ENCODE measurements around the gene PRDM16.

Gene PRDM16

DNA sequence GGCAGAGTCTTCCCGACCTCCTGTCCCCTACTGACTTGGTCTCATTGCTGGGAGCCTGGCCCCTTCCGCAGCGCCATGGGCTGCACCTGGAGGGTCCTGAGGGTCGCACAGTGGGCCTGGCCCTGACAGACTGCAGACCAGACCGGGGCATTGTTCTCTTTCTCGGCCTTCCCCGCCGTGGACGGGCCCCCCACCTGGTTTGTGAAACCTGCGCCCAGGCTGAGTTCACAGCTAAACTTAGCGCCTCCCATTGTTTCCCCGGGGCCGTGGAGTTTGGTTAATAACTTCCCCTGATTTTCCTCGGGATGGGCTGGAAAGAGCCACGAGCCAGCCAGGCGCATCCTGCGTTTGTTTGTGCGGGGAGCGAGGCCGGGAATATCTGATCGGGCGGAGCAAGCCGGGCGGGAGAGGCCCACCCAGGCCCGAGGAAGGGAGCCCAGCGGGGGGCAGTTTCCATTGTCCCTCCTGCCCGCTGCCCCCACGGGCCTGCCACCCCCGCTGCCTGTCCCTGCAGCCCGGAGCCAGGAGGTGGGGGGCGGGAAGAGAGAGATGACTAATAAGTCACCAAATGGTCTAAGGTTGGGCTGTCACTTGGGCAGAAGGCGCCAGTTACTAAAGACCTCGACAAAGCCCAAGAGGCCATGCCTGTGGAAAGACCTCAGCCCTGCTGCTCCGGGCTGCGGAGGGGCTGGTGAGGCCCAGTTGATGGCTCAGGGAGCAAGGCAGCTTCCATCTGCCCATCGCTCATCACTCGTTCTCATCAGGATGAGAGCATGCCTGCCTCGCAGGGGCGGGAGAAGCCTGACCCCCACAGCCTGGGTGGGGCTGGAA lies 346.5 kb downstream of the PRDM16 start:
- DNase-seq (ENCODE audit: low spot score) = no peak

DNA sequence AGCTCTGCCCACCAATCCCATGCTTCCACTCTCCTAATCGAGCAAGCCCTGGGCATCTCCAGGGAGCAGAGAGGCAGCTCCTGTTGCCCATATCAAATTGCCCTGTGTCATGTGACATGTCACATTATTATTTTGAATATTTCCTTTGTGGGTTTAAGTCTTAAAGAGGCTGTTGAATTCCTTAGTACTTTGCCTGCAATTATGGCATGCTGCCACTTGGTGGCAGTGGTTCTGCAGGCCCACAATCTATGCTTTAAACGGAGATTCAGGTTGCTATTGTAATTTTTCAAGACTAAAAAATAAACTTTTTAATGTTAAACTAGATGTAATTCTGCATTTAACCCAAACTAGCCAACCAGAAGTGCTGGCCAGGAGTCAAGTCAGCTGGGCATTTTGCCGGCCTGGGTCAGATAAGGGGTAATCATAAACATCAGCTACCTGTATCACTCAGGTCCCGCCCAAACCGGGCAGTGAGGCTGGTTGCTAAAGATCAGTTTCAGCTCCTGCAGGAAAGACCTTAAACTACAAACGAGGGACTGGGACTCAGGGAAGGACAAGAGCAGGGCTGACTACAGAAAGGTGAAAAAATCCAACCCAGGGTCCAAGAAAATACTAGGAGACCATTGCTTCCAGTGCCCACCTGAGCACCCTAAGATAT lies 348.2 kb downstream of the PRDM16 start:
- DNase-seq (ENCODE audit: low spot score) = peak; percentile 65

DNA sequence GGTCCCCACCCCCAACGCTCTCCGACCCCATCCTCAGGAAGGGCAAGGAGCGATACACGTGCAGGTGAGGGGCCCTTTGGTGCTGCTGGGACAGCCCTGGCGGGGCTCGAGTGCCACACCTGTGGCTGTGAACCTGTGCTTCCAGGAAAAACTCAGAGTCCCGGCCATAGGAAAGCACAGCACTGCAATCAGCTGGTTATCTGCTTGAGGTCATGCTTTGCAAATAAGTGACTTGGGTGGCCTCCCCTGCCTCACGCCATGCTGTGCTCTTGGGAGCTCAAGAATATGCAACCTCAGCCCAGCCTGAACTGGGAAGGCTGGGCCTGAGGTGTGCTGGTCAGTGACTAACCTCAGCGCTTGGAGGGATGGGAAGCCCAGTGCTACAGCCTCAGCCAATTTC lies 348.9 kb downstream of the PRDM16 start:
- no peak for DNase-seq (ENCODE audit: low spot score)

DNA sequence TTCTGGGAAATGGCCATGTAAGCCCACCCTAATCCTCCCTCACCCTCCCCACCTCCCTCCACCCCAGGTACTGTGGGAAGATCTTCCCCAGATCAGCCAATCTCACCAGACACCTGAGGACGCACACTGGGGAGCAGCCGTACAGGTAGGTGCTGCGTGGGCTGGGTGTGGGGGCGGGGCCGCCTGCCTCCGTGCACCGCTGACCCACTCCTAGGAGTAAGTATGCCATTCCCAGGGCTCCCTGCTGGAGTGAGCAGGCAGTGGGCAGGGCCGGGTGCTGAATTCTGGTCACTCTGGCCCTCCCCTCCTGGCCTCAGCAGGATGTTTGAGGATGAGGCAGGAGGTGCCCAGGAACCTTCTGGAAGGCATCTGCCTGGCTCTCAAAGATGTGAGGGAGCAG lies 349.6 kb downstream of the PRDM16 start:
- no peak for DNase-seq (ENCODE audit: low spot score)

DNA sequence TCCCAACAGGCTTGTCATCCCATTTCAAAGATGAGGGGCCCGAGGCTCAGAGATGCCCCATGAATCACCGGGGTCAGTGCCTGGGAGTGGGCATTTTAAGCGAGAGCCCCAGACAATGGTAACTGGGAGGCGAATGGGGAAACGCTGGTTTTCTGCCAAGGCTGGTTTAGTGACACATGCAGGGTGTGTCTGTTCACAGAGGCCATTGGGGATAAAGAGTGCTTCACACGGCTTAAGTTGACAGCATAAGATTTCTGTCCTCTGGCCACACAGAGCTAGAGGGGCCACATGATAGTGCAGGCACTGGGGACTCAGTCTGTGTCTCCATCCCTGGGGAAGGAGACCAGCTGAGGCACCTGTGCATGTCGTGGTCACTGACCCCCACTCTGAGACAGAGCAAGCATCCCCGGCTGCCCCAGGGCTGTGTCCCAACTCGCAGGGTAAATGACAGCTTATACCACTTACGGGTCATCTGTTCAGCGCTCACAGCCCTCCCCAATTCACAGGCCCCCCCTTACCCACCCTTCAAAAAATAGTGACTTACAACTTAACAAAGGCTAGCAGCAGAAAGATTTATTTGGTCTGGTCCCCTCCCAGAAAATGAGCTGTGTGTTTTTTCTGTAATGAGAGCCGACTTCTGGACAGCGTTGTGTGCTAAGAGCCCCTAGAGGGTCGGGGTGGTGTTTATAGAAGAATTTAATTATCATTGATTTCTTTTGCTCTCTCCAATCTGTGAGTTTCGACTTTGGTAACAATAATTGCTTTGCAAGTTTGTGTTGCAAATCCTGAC lies 350.6 kb downstream of the PRDM16 start:
- DNase-seq (ENCODE audit: low spot score) = no peak

DNA sequence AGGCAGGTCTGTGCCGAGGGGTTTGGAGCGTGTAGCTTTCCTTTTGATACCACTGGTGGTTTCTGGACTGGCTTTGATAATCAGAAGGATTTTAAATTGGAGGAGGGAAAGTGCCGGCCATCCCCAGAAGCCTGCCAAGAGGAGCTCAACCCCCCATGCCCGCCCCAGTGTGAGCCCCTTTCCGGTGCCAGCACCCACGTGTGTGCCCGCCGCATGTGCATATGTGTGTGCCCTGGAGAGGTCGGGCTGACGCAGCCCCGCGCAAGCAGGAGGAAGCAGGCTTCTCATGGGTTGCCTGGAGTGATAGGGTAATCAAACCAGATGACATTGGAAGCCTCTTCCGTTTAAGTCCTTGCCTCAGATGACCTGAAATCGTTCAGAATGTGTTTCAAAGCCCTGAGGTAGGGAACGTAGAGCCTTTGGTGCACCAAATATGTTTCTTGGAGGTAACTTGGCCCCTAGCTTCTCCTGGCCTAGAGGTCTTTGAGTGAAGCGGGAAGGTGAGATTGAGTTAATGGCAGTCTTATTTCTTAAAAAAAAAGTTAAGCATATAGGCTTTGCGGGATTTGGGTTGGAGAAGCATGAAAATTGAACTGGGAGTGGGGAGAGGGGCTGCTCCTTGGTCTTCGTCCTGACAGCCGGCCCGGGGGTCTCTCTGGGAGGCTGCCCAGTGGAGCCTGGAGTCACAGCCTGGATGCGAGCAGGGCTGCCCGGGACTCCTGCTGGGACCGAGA lies 351.4 kb downstream of the PRDM16 start:
- no peak for DNase-seq (ENCODE audit: low spot score)

DNA sequence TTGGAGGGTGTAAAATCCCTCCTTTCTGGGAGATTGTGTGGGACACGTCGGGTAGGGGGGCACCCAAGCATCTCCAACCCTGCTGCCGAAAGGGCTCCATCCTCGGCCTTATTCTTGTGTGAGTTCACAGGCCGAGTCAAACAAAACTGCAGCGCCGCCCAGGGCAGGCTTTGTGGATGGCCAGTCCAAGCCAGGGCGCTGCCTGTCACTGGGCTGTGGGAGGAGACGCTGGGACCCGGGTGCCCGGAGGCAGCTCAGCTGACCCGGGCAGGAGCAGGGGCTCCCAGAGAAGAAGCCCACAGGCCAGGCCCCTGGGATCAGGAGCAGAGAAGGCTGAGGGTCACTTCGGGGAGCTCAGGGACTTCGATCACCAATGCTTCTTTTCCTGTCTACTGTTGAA lies 353.6 kb downstream of the PRDM16 start:
- DNase-seq (ENCODE audit: low spot score) = no peak

DNA sequence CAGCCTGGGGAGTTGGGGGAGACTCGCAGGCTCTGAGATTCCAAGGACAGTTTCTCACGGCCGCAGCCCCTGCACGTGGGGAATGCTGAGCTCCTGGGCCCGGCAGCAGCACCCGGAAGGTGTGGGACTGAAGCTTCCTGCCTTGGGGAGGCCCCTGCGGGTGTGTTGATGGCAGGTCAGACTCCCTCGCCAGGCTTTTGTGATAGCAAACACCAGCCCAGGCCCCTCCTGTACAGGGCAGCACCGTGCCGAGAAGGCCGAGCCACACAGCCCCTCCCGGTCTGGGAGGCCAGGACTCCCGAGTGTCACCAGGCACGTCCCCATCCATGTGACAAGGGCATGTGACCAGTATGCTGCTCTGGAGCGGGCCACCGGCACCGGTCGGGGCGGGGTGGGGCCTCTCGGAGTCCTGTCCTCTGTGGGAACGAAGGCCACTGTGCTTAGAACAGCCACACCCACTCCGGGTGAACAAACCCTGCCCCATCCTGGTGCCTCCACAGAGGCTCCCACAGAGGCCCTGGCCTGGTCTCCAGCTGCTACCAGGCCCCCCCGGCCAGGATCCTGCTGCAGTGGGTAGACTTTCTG lies 354.3 kb downstream of the PRDM16 start:
- DNase-seq (ENCODE audit: low spot score) = no peak

DNA sequence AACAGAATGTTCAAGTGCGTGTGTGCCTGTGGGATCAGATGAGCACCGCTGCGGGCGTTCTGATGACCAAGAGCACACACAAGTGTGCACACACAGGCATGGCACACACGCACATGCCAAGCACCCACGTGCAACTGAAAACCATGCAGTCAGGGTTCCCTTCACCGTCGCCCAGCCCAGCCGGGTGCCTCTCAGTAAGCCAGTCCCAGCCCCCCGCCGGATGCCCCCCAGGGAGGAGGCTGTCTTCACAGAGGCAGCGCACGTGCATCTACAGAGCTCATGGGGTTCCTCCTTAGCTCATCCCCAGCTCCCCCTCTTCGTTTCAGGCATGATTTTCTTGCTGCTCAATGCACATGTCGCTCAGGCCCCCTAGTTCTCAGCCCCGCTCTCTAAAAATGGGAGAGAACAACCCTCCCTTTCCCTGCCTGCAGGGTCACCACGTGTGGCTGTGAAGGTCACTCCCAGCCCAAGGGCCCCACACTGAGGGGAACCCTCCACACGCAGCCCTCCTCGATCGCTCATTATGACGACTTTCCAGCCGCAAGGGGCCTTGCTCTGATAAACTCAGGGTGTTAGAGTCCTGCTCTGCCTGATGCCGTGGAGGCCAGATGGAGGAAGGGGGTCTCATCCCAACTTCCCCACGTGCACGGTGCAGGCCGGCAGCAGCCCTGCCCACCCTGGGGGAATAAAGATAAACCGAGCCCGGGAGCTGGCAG lies 355.1 kb downstream of the PRDM16 start:
- no peak for DNase-seq (ENCODE audit: low spot score)

DNA sequence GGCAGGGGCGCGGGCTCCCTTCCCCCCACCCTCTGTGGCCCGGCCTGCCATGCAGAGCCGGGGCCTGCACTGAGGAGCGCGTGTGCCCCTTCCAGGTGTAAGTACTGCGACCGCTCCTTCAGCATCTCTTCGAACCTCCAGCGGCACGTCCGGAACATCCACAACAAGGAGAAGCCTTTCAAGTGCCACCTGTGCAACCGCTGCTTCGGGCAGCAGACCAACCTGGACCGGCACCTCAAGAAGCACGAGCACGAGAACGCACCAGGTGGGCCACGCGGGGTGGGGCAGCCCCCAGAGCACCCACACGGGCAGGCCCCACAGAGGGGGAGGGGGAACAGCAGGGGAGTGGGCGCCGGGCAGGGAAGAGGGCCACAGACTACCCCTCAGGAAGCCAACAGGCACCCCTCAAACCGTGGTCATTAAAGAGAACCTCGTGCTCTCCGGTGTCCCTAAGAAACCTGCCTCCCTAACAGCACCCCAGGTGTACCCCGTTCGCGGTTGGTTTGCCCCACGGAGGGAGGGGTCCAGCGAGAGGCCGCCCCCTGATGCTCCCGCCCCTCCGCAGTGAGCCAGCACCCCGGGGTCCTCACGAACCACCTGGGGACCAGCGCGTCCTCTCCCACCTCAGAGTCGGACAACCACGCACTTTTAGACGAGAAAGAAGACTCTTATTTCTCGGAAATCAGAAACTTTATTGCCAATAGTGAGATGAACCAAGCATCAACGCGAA lies 356.6 kb downstream of the PRDM16 start:
- no peak for DNase-seq (ENCODE audit: low spot score)

DNA sequence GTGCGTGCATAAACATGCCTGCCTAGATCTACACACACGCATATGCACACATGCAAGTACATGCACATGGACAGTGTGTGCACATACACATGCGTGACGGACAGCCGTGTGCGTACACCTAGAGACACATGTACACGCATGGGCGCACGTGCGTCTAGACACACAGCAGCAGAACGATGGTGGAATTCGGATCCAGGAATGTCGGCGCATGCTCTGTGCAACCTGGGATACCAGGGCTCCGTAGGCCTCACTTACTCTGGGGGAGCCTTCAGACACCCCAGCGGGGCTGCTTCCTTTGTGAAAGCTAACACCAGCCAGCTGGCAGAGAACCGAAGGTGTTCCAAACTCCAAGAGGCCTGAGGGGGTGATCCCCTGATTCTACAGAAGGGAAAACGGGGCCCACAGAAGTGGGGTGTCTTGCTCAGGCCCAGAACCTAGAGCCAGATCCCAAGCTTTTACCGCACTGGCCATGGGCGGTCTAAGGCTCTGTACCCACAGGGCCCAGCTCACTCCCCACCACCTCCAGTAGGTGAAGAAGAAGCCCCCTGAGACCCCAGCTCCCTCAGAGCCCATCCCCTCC lies 358.0 kb downstream of the PRDM16 start:
- no peak for DNase-seq (ENCODE audit: low spot score)

DNA sequence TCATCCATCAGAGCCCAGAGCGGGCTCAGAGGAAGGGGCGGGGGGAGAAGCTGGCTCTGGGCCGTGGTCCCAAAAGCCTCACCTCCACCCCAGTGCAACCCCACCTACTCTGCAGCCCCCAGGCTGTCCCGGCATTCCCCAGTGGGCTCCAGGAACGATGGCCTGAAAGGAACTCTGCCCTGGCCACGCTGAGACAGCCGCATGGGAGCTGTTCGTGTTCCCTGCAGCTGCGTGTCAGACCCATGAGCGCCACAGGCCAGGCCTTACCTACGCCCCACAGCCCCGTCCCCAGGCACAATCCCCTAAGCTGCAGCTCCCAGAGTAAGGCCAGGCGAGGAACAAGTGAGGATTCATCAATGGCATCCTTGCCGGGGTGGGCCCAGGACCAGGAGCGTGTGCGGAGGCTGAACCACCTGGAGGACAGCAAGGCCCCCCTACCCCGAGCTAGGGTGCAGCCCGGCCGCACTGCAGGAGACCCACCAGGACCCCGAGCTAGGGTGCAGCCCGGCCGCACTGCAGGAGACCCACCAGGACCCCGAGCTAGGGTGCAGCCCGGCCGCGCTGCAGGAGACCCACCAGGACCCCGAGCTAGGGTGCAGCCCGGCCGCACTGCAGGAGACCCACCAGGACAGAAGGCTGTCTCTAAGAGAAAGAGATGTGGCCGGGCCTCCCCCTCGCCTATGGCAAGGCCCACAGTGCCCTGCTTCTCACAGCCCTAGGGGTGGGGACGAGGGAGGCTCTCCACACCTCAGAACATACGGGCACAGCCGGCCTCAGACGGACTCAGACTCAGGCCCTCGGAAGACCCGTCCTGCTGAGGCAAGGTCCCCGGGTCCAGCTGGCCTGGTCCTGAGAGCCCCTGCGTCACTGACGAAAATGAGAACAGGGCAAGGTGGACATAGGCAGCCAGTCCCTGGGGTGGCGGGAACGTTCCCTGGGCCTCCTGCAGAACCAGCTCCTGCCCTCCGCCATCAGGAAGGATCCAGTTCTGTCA lies 359.0 kb downstream of the PRDM16 start:
- DNase-seq (ENCODE audit: low spot score) = no peak

DNA sequence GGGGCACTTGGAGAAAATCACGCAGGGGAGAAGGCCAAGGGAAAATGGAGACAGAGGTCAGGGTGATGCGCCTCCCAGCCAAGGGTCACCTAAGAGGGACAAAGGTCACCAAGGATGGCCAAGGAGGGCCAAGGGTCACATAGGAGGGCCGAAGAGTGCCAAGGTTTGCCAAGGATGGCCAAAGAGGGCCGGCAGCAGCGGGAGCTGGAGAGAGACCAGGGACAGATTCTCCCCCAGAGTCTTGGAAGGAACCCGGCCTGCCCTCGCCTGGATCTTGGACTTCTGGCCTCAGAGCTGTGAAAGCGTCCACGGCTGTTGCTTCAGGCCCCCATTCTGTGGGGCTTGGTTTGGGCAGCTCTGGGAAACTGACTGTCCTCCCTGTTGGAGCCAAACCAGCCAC lies 359.9 kb downstream of the PRDM16 start:
- DNase-seq (ENCODE audit: low spot score) = no peak

DNA sequence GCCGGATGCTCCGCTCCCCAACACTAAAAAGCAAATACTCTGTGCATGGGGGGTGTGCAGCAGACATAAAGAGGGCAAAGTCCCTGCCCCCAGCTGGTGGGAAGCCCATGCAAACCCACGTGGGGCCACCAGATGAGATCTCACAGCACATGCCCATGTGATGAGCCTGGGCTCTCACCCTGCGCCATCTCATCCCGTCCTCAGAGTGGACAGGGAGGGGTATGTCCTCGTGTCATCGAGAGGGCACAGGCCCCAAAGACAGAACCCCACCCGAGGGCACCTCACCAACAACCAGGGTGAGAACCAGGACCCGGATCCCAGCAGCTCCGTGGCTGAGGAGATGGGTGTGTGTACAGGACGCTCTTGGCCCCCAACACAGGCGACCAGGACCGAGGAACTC lies 360.3 kb downstream of the PRDM16 start:
- no peak for DNase-seq (ENCODE audit: low spot score)

DNA sequence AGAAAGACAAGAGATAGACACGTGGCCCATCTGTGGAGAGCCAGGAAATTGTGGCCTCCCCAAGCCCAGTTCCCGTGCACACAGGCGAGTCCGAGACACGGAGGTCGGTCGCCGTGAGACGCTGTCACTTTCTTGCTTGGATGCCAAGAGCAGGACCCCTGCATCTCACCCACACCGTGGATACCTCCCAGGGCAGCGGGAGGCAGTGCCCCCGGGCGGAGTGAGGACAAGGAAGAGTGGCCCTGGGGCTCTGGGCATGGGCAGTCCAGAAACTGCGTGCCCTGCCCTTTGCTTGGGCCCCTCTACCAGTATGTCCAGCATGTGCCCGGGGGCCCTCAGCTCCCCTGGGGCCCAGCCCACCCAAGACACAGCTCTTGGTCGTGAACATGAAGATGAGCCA lies 360.8 kb downstream of the PRDM16 start:
- DNase-seq (ENCODE audit: low spot score) = no peak

DNA sequence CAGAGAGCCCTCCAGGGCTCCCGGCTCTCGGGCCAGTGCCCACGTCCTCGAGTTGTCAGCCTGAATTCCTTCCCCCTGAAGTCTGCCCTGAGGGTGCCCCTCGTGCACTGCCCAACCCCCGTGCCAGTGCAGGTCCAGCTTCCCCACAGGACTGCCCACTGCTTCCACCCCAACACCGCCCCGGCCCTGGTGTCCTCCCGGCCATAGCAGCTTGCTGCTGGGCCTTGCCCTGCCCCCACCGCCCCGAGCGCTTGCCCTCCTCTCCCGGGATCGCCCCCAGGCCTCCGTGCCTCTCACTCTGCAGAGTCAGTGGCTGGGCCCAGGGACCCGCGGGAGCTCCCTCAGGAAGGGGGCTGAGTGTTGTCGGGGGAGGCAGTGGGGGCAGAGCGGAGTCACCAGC lies 361.4 kb downstream of the PRDM16 start:
- DNase-seq (ENCODE audit: low spot score) = no peak

DNA sequence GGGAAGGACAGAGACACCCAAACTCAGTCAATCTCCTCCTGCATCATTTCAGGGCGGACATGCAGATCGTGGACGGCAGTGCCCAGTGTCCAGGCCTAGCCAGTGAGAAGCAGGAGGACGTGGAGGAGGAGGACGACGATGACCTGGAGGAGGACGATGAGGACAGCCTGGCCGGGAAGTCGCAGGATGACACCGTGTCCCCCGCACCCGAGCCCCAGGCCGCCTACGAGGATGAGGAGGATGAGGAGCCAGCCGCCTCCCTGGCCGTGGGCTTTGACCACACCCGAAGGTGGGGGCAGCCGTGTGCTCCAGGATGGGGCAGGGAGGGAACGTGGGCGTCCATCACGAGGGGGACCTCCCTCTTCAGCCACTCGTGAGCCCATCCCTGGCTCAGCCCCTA lies 361.8 kb downstream of the PRDM16 start:
- DNase-seq (ENCODE audit: low spot score) = no peak

DNA sequence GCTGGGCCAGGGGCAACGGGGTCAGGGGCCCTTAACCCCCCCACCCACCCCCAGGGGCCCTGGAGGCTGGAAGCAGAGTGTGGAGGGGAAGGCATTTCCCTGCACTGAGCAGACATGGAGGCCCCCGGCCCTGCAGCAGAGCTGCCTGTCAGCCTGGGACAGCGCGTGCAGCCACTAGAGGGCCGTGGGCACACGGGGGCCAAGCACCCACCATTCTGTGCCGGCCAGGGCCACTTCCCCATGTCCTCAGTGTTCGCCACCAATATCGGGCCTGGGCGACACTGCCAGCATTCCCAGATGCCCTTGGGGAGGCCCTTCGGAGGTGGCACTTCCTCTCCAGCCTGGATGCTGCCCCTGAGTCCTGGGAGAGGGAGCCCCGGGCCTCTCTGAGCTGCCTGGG lies 362.3 kb downstream of the PRDM16 start:
- DNase-seq (ENCODE audit: low spot score) = peak; percentile 60

DNA sequence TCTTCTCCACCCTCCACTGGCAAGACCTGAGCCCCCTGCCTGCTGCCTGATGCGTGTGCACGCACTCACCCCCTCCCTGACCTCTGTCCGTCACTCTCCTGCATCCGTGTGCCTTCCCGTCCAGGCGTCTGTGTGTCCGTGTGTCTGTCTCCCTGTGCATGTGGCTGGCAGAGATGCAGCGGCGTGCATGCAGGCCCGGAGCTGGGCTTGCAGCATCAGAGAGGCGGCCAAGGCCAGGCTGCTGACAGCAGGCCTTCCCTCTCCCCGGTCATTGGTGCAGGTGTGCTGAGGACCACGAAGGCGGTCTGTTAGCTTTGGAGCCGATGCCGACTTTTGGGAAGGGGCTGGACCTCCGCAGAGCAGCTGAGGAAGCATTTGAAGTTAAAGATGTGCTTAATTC lies 362.7 kb downstream of the PRDM16 start:
- DNase-seq (ENCODE audit: low spot score) = no peak
